Thyroid gland (tissue), 4 donors: Measurements from ENCODE around the gene FCRLB.

ENCODE experiments used
- POLR2A ChIP-seq, 2 donors: fragments of 450-650 bp; IDR thresholded peaks; one replicate each; pipeline ENCODE4 v1.6.1; 2017; ENCODE audit warnings: antibody characterized with exemption in 2 of 2, mild to moderate bottlenecking in 2 of 2, moderate library complexity in 1 of 2
- TF ChIP-seq, protein P1 (sequence below), 6 experiments: fragments of 200-600 bp in 3 of 6; fragments of 450-650 bp in 3 of 6; sonication (generic) in 3 of 6; IDR thresholded peaks; one replicate each; pipeline ENCODE4 v1.5.1; 2016 to 2019; ENCODE audit warnings: antibody characterized with exemption in 6 of 6, mild to moderate bottlenecking in 2 of 6, inconsistent platforms in 1 of 6, moderate library complexity in 1 of 6

DNA sequence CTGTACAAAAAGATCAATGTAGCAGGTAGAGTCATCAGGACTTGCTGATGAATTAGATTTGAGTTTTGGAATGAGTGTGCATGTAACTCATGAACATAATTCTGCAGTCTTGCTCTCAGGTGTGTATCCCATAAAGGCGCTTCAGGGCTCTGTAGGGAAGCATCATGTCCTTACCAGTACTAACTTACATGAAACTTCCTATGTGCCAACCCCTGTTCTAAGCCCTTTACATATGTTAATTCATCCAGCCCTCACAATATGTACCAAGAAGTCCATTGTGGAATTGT, 2.1 kb upstream of the FCRLB start:
- TF ChIP-seq, protein P1, sequence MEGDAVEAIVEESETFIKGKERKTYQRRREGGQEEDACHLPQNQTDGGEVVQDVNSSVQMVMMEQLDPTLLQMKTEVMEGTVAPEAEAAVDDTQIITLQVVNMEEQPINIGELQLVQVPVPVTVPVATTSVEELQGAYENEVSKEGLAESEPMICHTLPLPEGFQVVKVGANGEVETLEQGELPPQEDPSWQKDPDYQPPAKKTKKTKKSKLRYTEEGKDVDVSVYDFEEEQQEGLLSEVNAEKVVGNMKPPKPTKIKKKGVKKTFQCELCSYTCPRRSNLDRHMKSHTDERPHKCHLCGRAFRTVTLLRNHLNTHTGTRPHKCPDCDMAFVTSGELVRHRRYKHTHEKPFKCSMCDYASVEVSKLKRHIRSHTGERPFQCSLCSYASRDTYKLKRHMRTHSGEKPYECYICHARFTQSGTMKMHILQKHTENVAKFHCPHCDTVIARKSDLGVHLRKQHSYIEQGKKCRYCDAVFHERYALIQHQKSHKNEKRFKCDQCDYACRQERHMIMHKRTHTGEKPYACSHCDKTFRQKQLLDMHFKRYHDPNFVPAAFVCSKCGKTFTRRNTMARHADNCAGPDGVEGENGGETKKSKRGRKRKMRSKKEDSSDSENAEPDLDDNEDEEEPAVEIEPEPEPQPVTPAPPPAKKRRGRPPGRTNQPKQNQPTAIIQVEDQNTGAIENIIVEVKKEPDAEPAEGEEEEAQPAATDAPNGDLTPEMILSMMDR (IDR thresholded peaks at IDR 0.05) = no peak
- TF ChIP-seq POLR2A (IDR thresholded peaks at IDR 0.05) = no peak
